H1 (cell line): Measurements from ENCODE around the gene CLRN2. TPM values are rescaled to one million over a fixed set of nuclear protein-coding genes. Genes with fewer than 3 reads are reported as not detected.

Experiments used
- BCL11A ChIP-seq, 2 experiments: IDR thresholded peaks; one replicate each; pipeline ENCODE4 v1.6.1; 2011; ENCODE audit warnings: low read depth in 2 of 2, low read length in 2 of 2, mild to moderate bottlenecking in 2 of 2
- TCF12 ChIP-seq: IDR thresholded peaks from 2 replicates; pipeline ENCODE4 v1.6.1; 2011; ENCODE audit warnings: low read depth, mild to moderate bottlenecking, low read length
- polyA plus RNA-seq, 7 experiments: library from polyadenylated mRNA; depleted of rRNA in 3 of 7; stranded (reverse) in 5 of 7; unstranded in 2 of 7; fragments of >200 nt in 5 of 7; fragments of 200-250 nt in 2 of 7; gene quantifications; 1 replicate in 5 of 7; 2 replicates in 1 of 7; 4 replicates in 1 of 7; pipeline versions ENCODE4 v1.2.1 to v1.2.3, GENCODE V29; 2011 to 2013; ENCODE audit warnings: missing spikeins in 2 of 7, mixed read lengths in 2 of 7
- total RNA-seq: library from RNA; stranded (reverse); fragmentation: NEBNext Ultra II Directional; extraction: Animal tissue kit (Norgen Biotek cat#: 25700); gene quantifications from 2 replicates; pipeline ENCODE4 v1.2.1, GENCODE V29; 2021

The CLRN2 gene
- total and polyA plus RNA-seq, 2 of the 8 experiments (the other 6 are each of a cell fraction or from before 2014, with no cell fraction given) = not detected

DNA sequence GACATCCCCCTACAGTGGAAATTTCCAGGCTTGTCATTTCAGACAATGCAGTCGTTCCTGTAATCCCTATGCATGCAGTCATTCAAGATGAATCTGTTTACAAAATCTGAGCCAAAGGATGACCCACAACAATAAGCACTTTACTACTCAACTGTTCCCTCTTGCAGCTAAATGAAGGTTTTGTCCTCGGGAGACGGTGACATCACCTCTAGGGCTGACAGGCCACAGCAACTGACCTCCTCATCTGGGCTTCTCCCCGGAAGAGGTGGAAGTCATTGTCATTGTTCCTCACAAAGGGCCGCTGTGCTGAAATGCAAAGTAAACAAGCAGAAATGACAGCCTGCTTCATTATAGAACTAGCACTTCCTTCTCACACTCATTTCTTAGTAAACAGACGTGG is 29.2 kb downstream of the CLRN2 start (continued):
- TF ChIP-seq TCF12 (no peak), BCL11A (IDR thresholded peaks at IDR 0.05; ENCODE audit: low read depth in 2 of 2, low read length in 2 of 2) (no peak)
